HG03025 (cell line): Measurements from ENCODE around the gene CIART.
"Not testable (repeated sequence)": the region's sequence is repeated elsewhere in the genome, so short reads cannot be mapped to it uniquely, and the experiment has no call there.

Experiments used
- ATAC-seq: cut with Tn5 transposase; IDR thresholded peaks from one replicate; pipeline ENCODE4 v1.9.1; 2021; ENCODE audit warnings: mild to moderate bottlenecking, moderate library complexity; ENCODE audit not compliant: unreplicated experiment, low FRiP score

CIART gene

GRCh38 chr1:150302338-150302737 is 20.0 kb downstream of the CIART start:
- no peak for ATAC-seq

- no peak for ATAC-seq
Observed at GRCh38 chr1:150302902-150303301, 20.5 kb downstream of the CIART start.

DNA sequence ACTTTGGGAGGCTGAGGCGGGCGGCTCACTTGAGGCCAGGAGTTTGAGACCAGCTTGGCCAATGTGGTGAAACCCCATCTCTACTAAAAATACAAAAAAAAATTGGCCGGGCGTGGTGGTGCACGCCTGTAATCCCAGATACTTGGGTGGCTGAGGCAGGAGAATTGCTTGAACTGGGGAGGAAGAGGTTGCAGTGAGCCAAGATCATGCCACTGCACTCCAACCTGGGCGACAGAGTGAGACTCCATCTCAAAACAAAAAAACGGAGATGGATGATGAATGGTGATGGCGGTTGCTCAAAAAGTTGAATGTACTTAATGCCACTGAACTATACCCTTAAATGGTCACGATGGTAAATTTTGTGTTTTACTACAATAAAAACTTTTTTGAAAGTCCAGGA is 26.2 kb downstream of the CIART start:
- not testable (repeated sequence) for ATAC-seq

DNA sequence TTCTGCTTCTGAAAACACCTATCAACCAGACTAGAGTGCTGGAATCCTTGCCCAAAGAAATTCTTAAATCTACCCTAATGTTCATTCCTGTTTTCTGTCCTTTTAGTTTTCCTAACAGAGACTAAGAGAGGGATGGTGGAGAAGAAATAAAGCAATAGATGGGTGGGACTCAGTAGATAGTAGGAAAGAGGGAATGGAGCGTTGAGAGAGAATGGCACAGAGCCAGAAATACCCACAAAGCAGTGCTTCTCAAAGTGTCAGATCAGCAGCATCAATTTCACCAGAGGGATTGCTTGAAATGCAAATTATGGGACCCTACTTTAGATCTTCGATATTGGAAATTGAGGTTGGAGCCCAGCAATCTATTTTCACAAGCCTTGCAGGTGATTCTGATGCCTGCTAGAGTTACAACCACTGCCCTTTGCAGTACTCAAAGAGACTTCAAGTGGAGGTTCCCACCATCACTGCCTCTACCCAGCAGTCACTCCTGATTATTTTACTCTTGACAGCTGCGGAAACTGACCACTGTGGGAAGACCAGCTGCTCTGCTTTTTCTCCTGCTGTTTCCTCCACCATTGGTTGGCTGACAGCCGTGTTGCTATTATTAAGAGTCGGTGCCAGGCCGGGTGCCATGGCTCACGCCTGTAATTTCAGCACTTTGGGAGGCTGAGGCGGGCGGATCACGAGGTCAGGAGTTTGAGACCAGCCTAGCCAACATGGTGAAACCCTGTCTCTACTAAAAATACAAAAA is 27.6 kb downstream of the CIART start:
- ATAC-seq: no peak

- no peak for ATAC-seq
Observed at GRCh38 chr1:150311762-150312161, 29.4 kb downstream of the CIART start.

DNA sequence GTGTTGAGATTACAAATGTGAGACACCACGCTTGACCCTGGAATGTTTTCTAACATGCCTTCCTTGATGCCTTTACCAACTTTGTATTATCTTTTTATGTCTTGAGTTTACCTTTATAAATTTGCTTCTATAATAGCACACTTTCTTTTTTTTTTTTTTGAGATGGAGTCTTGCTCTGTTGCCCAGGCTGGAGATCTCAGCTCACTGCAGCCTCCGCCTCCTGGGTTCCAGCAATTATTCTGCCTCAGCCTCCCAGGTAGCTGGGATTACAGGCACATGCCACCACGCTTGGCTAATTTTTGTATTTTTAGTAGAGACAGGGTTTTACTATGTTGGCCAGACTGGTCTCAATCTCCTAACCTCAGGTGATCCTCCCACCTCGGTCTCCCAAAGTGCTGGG is 32.3 kb downstream of the CIART start:
- not testable (repeated sequence) for ATAC-seq

DNA sequence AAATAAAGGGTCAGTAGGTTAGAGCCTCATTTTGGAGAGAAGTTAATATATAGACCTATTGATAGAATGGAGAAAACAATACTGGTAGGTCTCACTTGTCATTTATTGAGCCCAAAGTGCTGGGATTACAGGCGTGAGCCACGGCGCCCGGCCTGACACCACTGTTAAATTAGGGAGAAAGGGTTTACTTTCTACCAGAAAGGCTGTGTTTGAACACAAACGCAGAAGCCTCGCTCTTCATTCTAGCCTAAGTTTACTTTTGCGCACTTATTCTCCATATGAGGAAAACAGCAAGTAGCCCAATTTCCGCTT is 38.3 kb downstream of the CIART start:
- no peak for ATAC-seq

DNA sequence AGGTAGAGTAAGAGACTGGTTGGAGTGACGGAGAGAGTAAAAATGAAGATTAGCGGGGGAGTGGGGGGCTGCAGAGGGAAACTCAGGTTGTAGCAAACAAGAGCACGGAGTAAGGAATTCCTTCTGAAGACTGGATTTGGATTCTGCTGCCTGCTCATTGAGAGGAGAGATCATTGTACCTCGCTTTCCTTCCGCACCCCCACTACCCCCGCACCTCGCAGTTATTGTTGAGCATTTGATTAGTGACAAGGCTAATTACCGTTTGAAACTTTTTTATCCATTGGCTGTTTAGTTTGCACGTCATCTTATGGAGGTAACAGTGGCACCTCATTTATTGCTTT is 39.4 kb downstream of the CIART start:
- no peak for ATAC-seq

GRCh38 chr1:150322310-150322709 is 40.0 kb downstream of the CIART start:
- no peak for ATAC-seq

- no peak for ATAC-seq
Observed at GRCh38 chr1:150332651-150333290, 50.4 kb downstream of the CIART start.
